Astrocyte (in vitro differentiated cells and primary cell): ENCODE data around the gene PCYT2. TPM values are rescaled to one million over a fixed set of nuclear protein-coding genes. Genes with fewer than 3 reads are reported as not detected.

Source experiments
- DNase-seq: peaks from one replicate; pipeline ENCODE4 v3.0.0-alpha.2; 2010; ENCODE audit warnings: low read depth
- FAIRE-seq: peaks from 2 replicates; lab custom pipeline; 2011; peaks lifted over from hg19 to GRCh38; lab: Jason Lieb, UNC
- H2AFZ ChIP-seq: 2 replicates; pipeline ENCODE4 v1.6.0; 2012; ENCODE audit warnings: low read depth, low read length, inconsistent platforms
- H3K27ac ChIP-seq: 2 replicates; pipeline ENCODE4 v1.5.1; 2011; ENCODE audit warnings: low read depth, low read length, inconsistent platforms
- H3K27me3 ChIP-seq: 2 replicates; pipeline ENCODE4 v1.6.0; 2011; ENCODE audit warnings: low read length, inconsistent platforms; ENCODE audit not compliant: insufficient read depth
- H3K36me3 ChIP-seq: 2 replicates; pipeline ENCODE4 v1.5.1; 2011; ENCODE audit warnings: low read length, inconsistent platforms; ENCODE audit not compliant: insufficient read depth
- H3K4me1 ChIP-seq: 2 replicates; pipeline ENCODE4 v1.5.1; 2011; ENCODE audit warnings: low read length, inconsistent platforms; ENCODE audit not compliant: insufficient read depth
- H3K4me2 ChIP-seq: 2 replicates; pipeline ENCODE4 v1.6.0; 2012; ENCODE audit warnings: low read length, inconsistent platforms
- H3K4me3 ChIP-seq: 2 replicates; pipeline ENCODE4 v1.5.1; 2011; ENCODE audit warnings: low read depth, mild to moderate bottlenecking, low read length, inconsistent platforms; ENCODE audit not compliant: insufficient read depth
- H3K79me2 ChIP-seq: 2 replicates; pipeline ENCODE4 v1.6.0; 2012; ENCODE audit warnings: mild to moderate bottlenecking, low read length, inconsistent platforms; ENCODE audit not compliant: insufficient read depth
- H3K9ac ChIP-seq: 2 replicates; pipeline ENCODE4 v1.6.0; 2012; ENCODE audit warnings: mild to moderate bottlenecking, low read length, inconsistent platforms
- H3K9me3 ChIP-seq: 2 replicates; pipeline ENCODE4 v1.5.1; 2012; ENCODE audit warnings: low read depth, mild to moderate bottlenecking, low read length, inconsistent platforms; ENCODE audit not compliant: insufficient read depth
- H4K20me1 ChIP-seq: 2 replicates; pipeline ENCODE4 v1.6.0; 2012; ENCODE audit warnings: low read length, inconsistent platforms; ENCODE audit not compliant: insufficient read depth
- H3K27ac Mint-ChIP-seq: one replicate; pipeline ENCODE4 v1.8.0; 2021; ENCODE audit warnings: mild to moderate bottlenecking, mixed read lengths; ENCODE audit not compliant: unreplicated experiment
- H3K27me3 Mint-ChIP-seq: one replicate; pipeline ENCODE4 v1.8.0; 2021; ENCODE audit warnings: low read depth, mixed read lengths; ENCODE audit not compliant: unreplicated experiment
- H3K36me3 Mint-ChIP-seq: one replicate; pipeline ENCODE4 v1.8.0; 2021; ENCODE audit warnings: low read depth, mixed read lengths; ENCODE audit not compliant: unreplicated experiment
- H3K4me1 Mint-ChIP-seq: one replicate; pipeline ENCODE4 v1.8.0; 2021; ENCODE audit warnings: low read depth, mixed read lengths; ENCODE audit not compliant: unreplicated experiment
- H3K4me3 Mint-ChIP-seq: one replicate; pipeline ENCODE4 v1.8.0; 2021; ENCODE audit warnings: mild to moderate bottlenecking, moderate library complexity, mixed read lengths; ENCODE audit not compliant: unreplicated experiment
- H3K9me3 Mint-ChIP-seq: one replicate; pipeline ENCODE4 v1.8.0; 2021; ENCODE audit warnings: mild to moderate bottlenecking, mixed read lengths; ENCODE audit not compliant: unreplicated experiment
- EZH2 ChIP-seq: IDR thresholded peaks from 2 replicates; pipeline ENCODE4 v1.6.1; 2012; ENCODE audit warnings: mild to moderate bottlenecking, low read length, inconsistent platforms; ENCODE audit not compliant: insufficient read depth
- total RNA-seq: library from RNA; stranded (reverse); gene quantifications from 2 replicates; pipeline ENCODE4 v1.2.1, GENCODE V29; 2021
- TF ChIP-seq, protein P1 (sequence below): IDR thresholded peaks from 2 replicates; pipeline ENCODE4 v1.5.1; 2011; ENCODE audit warnings: low read depth, mild to moderate bottlenecking, inconsistent platforms, low read length, moderate library complexity; ENCODE audit not compliant: insufficient read depth

Gene PCYT2
- total RNA-seq, 1 donor from 2014 or later: 31.6 TPM

- Mint-ChIP-seq H3K4me1 (peaks cover 2% of the 10 kb centered on the region), H3K36me3 (no peaks in the 10 kb centered on the region), H3K27ac (no peak overlapping the region), H3K9me3 (no peaks in the 10 kb centered on the region), H3K27me3 (no peaks in the 10 kb centered on the region), H3K4me3 (no peak overlapping the region)
- peaks cover 4% of the 10 kb centered on the region for H3K79me2 ChIP-seq
- peaks cover 27% of the 10 kb centered on the region for H4K20me1 ChIP-seq
- DNase-seq (no peak), FAIRE-seq (no peak)
- no peak overlapping the region for H3K4me3 ChIP-seq
- H2AFZ ChIP-seq: no peak overlapping the region
- no peak for TF ChIP-seq EZH2
- TF ChIP-seq, protein P1, sequence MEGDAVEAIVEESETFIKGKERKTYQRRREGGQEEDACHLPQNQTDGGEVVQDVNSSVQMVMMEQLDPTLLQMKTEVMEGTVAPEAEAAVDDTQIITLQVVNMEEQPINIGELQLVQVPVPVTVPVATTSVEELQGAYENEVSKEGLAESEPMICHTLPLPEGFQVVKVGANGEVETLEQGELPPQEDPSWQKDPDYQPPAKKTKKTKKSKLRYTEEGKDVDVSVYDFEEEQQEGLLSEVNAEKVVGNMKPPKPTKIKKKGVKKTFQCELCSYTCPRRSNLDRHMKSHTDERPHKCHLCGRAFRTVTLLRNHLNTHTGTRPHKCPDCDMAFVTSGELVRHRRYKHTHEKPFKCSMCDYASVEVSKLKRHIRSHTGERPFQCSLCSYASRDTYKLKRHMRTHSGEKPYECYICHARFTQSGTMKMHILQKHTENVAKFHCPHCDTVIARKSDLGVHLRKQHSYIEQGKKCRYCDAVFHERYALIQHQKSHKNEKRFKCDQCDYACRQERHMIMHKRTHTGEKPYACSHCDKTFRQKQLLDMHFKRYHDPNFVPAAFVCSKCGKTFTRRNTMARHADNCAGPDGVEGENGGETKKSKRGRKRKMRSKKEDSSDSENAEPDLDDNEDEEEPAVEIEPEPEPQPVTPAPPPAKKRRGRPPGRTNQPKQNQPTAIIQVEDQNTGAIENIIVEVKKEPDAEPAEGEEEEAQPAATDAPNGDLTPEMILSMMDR: no peak
- no peaks in the 10 kb centered on the region for H3K36me3 ChIP-seq
- no peak overlapping the region for H3K4me2 ChIP-seq
- H3K9ac ChIP-seq: no peak overlapping the region
- no peak overlapping the region for H3K27ac ChIP-seq
- H3K9me3 ChIP-seq: no peaks in the 10 kb centered on the region
- no peaks in the 10 kb centered on the region for H3K27me3 ChIP-seq
- peaks cover 10% of the 10 kb centered on the region for H3K4me1 ChIP-seq
Measured at GRCh38 chr17:81906476-81907218, 4.6 kb downstream of the PCYT2 start.

- H3K4me2 ChIP-seq: no peak overlapping the region
- no peak for TF ChIP-seq EZH2
- TF ChIP-seq, protein P1: no peak
- peaks cover 4% of the 10 kb centered on the region for H3K79me2 ChIP-seq
- no peak for DNase-seq
- H3K9me3 ChIP-seq: no peaks in the 10 kb centered on the region
- peaks cover 26% of the 10 kb centered on the region for H4K20me1 ChIP-seq
- H3K27me3 Mint-ChIP-seq: no peaks in the 10 kb centered on the region
- H3K36me3 Mint-ChIP-seq: peaks cover 3% of the 10 kb centered on the region
- no peaks in the 10 kb centered on the region for H3K36me3 ChIP-seq
- FAIRE-seq: no peak
- peaks cover 2% of the 10 kb centered on the region for H3K4me1 Mint-ChIP-seq
- H3K27ac Mint-ChIP-seq: no peak overlapping the region
- no peaks in the 10 kb centered on the region for H3K27me3 ChIP-seq
- no peak overlapping the region for H3K9ac ChIP-seq
- no peak overlapping the region for H2AFZ ChIP-seq
- no peak overlapping the region for H3K27ac ChIP-seq
- H3K9me3 Mint-ChIP-seq: no peaks in the 10 kb centered on the region
- H3K4me1 ChIP-seq: peaks cover 10% of the 10 kb centered on the region
- no peak overlapping the region for H3K4me3 Mint-ChIP-seq
- H3K4me3 ChIP-seq: no peak overlapping the region
Measured at GRCh38 chr17:81905993-81906392, 5.2 kb downstream of the PCYT2 start.

DNA sequence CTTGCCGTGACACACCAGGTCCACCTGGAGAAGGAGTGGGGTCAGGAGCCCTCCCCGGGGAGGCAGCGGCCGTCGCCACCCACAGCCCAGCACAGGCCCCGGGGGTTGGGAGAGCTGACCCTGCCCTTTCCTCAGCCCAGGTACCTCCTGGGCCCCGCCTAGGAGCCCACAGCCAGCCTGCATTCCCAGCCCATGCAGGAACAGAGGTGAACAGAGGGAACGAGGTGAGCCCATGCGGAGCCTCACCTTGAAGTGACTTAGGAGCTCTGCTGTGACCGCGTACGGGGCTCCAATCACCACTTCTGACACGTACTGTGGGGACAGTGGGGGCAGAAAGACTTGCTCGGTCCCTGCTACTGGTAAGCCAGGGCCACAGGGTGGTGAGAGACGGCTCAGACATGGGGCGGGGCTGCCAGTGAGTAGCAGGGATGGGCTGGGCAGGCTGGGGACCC lies 5.7 kb downstream of the PCYT2 start:
- Mint-ChIP-seq H3K4me3 (no peak overlapping the region), H3K36me3 (peaks cover 3% of the 10 kb centered on the region), H3K27ac (no peak overlapping the region), H3K4me1 (peaks cover 2% of the 10 kb centered on the region), H3K27me3 (no peaks in the 10 kb centered on the region), H3K9me3 (no peaks in the 10 kb centered on the region)
- Histone ChIP-seq H2AFZ (no peak overlapping the region), H3K4me3 (no peak overlapping the region), H3K27me3 (no peaks in the 10 kb centered on the region), H3K9ac (no peak overlapping the region), H3K36me3 (no peaks in the 10 kb centered on the region), H3K4me2 (no peak overlapping the region), H3K27ac (no peak overlapping the region), H4K20me1 (peaks cover 26% of the 10 kb centered on the region), H3K79me2 (peaks cover 6% of the 10 kb centered on the region), H3K4me1 (peaks cover 8% of the 10 kb centered on the region), H3K9me3 (no peaks in the 10 kb centered on the region)
- TF ChIP-seq, protein P1: no peak
- no peak for TF ChIP-seq EZH2
- DNase-seq: no peak
- FAIRE-seq: no peak
